Measurements from ENCODE around the gene CDCA3. TPM values are rescaled to one million over a fixed set of nuclear protein-coding genes. Genes with fewer than 3 reads are reported as not detected.
"Not testable (repeated sequence)": the region's sequence is repeated elsewhere in the genome, so short reads cannot be mapped to it uniquely, and the experiment has no call there.

The CDCA3 gene
- total and polyA plus RNA-seq, 2 of the 4 experiments (the other 2 are of a cell fraction), result 23.5 to 61.0 TPM

DNA sequence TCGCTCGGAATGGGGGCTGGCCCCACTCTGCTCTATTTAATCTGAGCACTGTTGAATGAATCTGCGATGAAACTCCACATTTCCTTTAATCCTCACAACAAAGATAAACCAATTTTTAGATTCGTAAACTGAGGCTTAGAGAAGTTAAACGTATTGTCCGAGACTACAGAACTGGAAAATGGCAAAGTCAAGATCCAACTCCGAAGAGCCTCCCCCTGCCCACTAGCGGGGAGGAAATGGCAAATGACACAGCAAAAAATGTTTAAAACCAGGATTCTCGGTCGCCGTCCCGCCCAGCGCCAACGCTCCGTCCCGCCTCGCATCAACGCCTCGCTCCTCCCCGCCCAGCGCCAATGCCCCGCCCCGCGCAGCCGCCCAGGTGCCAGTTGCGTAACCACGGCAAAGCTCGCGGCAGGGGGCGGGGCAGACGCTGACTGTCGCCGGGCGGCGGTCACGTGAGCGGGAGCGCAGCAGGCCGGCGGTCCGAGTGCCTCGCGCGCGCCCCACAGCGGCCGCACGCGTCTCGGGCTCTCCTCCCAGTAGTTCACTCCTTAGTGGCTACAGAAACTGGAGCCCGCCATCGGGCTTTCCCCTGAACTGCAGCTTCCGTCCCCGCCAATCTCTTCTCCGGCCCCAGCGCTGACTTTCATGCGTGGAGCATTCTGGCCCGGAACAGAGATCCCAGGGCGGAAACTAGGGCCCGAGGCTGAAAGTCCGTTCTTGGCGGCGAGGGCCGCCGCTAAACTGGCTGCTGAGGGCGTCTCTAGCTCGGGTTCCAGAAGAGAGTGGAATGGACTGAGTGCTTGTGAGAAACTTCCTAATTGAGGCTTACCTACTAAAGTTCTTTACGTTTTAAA, 39.9 kb upstream of the CDCA3 start (continued):
- TF ChIP-seq, protein P1, sequence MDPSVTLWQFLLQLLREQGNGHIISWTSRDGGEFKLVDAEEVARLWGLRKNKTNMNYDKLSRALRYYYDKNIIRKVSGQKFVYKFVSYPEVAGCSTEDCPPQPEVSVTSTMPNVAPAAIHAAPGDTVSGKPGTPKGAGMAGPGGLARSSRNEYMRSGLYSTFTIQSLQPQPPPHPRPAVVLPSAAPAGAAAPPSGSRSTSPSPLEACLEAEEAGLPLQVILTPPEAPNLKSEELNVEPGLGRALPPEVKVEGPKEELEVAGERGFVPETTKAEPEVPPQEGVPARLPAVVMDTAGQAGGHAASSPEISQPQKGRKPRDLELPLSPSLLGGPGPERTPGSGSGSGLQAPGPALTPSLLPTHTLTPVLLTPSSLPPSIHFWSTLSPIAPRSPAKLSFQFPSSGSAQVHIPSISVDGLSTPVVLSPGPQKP (IDR thresholded peaks at IDR 0.05; ENCODE audit: borderline replicate concordance, low read depth, low read length), result no peak
- no peak for TF ChIP-seq RFX5 (IDR thresholded peaks at IDR 0.05; ENCODE audit: low read depth, low read length)

DNA sequence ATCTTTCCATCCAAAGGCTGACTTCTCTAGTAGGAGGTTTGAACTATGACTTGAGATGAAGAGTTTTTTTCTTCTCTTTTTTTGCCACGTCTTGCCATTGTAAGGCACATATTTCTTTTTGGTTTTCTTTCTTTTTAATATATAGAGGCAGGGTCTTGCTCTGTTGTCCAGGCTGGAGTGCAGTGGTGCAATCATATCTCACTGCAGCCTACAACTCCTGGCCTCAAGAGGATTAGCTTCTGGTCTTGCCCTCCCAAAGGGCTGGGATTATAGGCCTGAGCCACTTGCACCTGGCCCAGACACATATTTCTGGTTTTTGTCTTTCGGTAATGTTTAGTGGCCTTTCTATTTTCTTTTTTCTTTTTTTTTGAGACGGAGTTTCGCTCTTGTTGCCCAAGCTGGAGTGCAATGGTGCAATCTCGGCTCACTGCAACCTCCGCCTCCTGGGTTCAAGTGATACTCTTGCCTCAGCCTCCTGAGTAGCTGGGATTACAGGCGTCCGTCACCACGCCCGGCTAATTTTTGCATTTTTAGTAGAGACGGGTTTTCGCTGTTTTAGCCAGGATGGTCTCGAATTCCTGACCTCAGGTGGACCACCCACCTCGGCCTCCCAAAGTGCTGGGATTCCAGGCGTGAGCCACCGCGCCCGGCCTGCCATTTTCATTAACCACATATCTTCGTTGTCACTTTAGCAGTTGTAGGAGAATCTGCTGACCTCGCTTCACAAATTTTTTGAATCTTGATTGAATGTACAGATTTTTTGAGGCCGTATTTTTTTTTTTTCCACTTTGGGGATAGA, 38.9 kb upstream of the CDCA3 start:
- ATAC-seq (ENCODE audit: low read depth); BruUV-seq (replicated peaks); H2AK9ac ChIP-seq (replicated peaks; ENCODE audit: low read depth, low read length, poor library complexity); H2BK20ac ChIP-seq (ENCODE audit: low read depth, low read length); CTCF ChIA-PET; H3K9ac ChIP-seq (ENCODE audit: low read depth, low read length); intact Hi-C loops (cut with micrococcal nuclease); POLR2A ChIA-PET (ENCODE audit: unreplicated experiment); H4K20me1 ChIP-seq (ENCODE audit: insufficient read depth, low read length); dilution Hi-C loops (cut with HindIII; ENCODE audit: low sequenced_read_pairs, unreplicated experiment); H3K4me3 ChIP-seq (ENCODE audit: insufficient read depth, low read depth, low read length); H2AFZ ChIP-seq (replicated peaks; ENCODE audit: low read length, poor library complexity); H3K4me1 ChIP-seq (ENCODE audit: control insufficient read depth, insufficient read depth, low read length); H3K27me3 ChIP-seq (ENCODE audit: control insufficient read depth, insufficient read depth, low read length); H3K18ac ChIP-seq (ENCODE audit: low read depth, low read length); H3K9me3 ChIP-seq (ENCODE audit: control insufficient read depth, insufficient read depth, low read length); DNase-seq; in situ Hi-C loops (cut with MboI; ENCODE audit: low sequenced_read_pairs); H3K27ac ChIP-seq (ENCODE audit: insufficient read depth, low read length); H3K4me2 ChIP-seq (ENCODE audit: low read depth, low read length); H3K36me3 ChIP-seq (ENCODE audit: control insufficient read depth, insufficient read depth, low read length): not testable (repeated sequence)
- peak overlapping the region; percentile 76 for H3K23ac ChIP-seq (ENCODE audit: low read depth, low read length)
- H4K8ac ChIP-seq (ENCODE audit: low read depth in 2 of 2, low read length in 2 of 2), result peak overlapping the region; percentile 85 to 99
- peak overlapping the region; percentile 75 for H2BK120ac ChIP-seq (ENCODE audit: low read depth, low read length)
- peak overlapping the region; percentile 78 for H3K14ac ChIP-seq (replicated peaks; ENCODE audit: low read depth, low read length)
- H3K56ac ChIP-seq (ENCODE audit: extremely low read depth, insufficient read depth, low read length), result peak overlapping the region; percentile 84; the same call in 1 of the 2 replicates
- H3K4ac ChIP-seq (ENCODE audit: low read depth, low read length), result peak overlapping the region; percentile 87; the same call in 1 of the 2 replicates
- 0 out of 2 replicates have a peak, but pooled peaks cover 12% of the 10 kb centered on the region for H3K9me1 ChIP-seq (ENCODE audit: insufficient read depth, low read length)
- peak overlapping the region; percentile 63; the same call in 2 of the 3 replicates for H2BK15ac ChIP-seq (ENCODE audit: low read depth, low read length)
- peaks cover 5 to 20% of the 10 kb centered on the region in 2 experiments; a peak in 3 of 4 replicates for H3K79me1 ChIP-seq (ENCODE audit: low read depth in 1 of 2, low read length in 2 of 2)
- H4K5ac ChIP-seq (ENCODE audit: low read depth, low read length), result peak overlapping the region; percentile 96; the same call in 1 of the 2 replicates
- H4K91ac ChIP-seq (ENCODE audit: insufficient read depth, low read depth, low read length), result peak overlapping the region; percentile 92
- WGBS, 2 experiments (ENCODE audit: extremely low coverage in 2 of 2, insufficient read length in 1 of 2), result 85% methylated on average over 5 of the region's 21 CpGs; no CpG with 5 or more reads in 1 of the 2 experiments
- H2BK5ac ChIP-seq (ENCODE audit: low read depth, low read length, poor library complexity, severe bottlenecking), result peak overlapping the region; percentile 86
- peak overlapping the region; percentile 88; the same call in 1 of the 2 replicates for H2AK5ac ChIP-seq (ENCODE audit: low read depth, low read length)
